Measurements from ENCODE around the gene LRRK1.

LRRK1 gene

GRCh38 chr15:100918034-100918689 is 995 bp upstream of the LRRK1 start:
- DNase-seq: peak in 1 of 2 experiments; percentile 31

- DNase-seq: no peak
These were observed 586 bp downstream of the LRRK1 start for GRCh38 chr15:100919481-100920405.

- DNase-seq: no peak
These were observed 1.5 kb downstream of the LRRK1 start for GRCh38 chr15:100920516-100921135.

- no peak for DNase-seq
These were observed 3.3 kb downstream of the LRRK1 start for GRCh38 chr15:100922192-100923040.

- no peak for DNase-seq
These were observed 3.9 kb downstream of the LRRK1 start for GRCh38 chr15:100923076-100923475.

GRCh38 chr15:100923902-100924301 is 4.7 kb downstream of the LRRK1 start:
- no peak for DNase-seq

GRCh38 chr15:100924436-100924835 is 5.3 kb downstream of the LRRK1 start:
- DNase-seq: no peak

- no peak for DNase-seq
These were observed 6.3 kb downstream of the LRRK1 start for GRCh38 chr15:100925480-100925879.

- no peak for DNase-seq
These were observed 7.1 kb downstream of the LRRK1 start for GRCh38 chr15:100926258-100926657.

- no peak for DNase-seq
These were observed 8.0 kb downstream of the LRRK1 start for GRCh38 chr15:100926971-100927756.

GRCh38 chr15:100928632-100929280 is 9.6 kb downstream of the LRRK1 start:
- no peak for DNase-seq

- DNase-seq: peak in 1 of 2 experiments; percentile 16
These were observed 10.5 kb downstream of the LRRK1 start for GRCh38 chr15:100929641-100930042.

- no peak for DNase-seq
These were observed 11.2 kb downstream of the LRRK1 start for GRCh38 chr15:100930306-100930848.

- DNase-seq: no peak
These were observed 12.2 kb downstream of the LRRK1 start for GRCh38 chr15:100931143-100931890.

- no peak for DNase-seq
These were observed 13.7 kb downstream of the LRRK1 start for GRCh38 chr15:100932676-100933348.

GRCh38 chr15:100934166-100934565 is 15.0 kb downstream of the LRRK1 start:
- no peak for DNase-seq

GRCh38 chr15:100934726-100935125 is 15.6 kb downstream of the LRRK1 start:
- DNase-seq: no peak

GRCh38 chr15:100937171-100937570 is 18.0 kb downstream of the LRRK1 start:
- DNase-seq: no peak

GRCh38 chr15:100939791-100940190 is 20.6 kb downstream of the LRRK1 start:
- DNase-seq: no peak

Data from SHP77 (cell line).